IPS-NIHi7 (cell line): ENCODE results near the gene ECI2.
A peak's percentile ranks its signal among the peaks of the same experiment; 100 is the strongest.

Source experiments
- DNase-seq: peaks from one replicate; pipeline ENCODE4 v3.0.0; 2012; ENCODE audit warnings: mixed read lengths; ENCODE audit errors: extremely low spot score

The ECI2 gene, protein sequence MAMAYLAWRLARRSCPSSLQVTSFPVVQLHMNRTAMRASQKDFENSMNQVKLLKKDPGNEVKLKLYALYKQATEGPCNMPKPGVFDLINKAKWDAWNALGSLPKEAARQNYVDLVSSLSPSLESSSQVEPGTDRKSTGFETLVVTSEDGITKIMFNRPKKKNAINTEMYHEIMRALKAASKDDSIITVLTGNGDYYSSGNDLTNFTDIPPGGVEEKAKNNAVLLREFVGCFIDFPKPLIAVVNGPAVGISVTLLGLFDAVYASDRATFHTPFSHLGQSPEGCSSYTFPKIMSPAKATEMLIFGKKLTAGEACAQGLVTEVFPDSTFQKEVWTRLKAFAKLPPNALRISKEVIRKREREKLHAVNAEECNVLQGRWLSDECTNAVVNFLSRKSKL

DNA sequence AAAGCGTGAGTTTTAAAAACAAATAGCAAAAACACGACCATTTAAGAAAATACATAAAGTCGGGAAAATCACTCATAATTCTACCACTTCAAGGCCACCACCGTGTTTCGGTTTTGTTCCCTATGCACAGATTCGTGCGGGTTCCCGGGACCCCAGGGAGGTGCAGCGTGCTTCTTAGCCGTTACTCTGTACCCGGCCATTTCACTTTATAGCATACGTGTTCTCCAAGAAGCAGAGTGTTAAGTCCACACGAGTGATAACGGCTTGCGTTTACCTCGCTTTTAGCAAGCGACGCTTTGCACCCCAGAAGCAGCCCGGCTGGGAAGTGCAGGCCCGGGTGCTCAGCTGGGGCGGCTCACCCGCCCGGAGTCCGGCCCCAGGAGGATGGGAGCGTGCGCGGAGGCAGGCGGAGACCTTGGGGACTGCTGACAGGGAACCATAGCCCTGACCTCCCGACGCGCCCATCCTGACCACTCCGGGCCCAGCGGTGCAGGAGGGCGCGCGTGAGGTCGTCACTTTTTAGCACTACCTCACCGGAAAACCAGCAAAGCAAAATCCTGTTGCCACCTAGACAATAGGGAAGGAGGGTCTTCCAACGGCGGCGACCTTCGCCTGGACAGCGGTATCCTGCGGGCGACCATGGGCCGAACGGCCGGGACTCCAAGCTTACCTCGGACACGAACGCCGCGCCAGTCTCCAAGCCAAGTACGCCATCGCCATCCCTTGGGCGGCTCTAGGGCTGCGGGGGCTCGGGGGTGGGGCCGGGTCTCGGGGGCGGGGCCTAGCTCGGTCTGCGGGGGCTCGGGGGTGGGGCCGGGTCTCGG lies at the start of gene ECI2:
TSS of gene ECI2 (minus strand) at position 735 of the 824 bp plus-strand sequence. CDS start at position 720, 15 bp downstream.
- peak; percentile 72 for DNase-seq

DNA sequence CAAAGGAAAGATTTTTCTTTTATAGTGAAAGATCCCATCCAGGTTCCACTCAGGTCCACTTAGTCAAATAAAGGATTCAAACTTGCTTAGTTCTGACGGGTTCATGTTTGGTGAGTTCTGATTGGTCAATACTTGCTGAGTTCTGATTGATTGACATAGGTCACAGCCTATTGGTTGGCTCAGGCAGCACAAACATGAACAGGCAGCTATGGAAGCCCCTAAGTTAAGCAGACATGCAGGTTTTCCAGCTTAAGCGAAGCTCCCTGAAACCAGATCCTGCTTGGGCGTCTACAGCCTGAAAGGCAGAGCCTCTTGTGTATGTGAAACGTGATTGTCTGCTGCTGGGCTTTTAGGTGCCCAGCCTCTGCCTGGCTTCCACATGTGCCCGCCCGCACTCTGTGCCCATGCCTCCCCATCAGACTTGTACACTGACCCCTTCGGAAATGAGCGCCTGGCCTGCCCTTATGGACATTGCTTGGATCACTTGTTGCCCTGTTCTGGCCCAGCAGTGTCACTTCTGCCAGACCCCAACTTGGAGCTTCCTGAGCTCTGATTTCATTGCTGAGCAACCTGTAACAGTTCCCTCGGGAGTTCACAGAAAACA lies 45.4 kb upstream of the ECI2 start:
- peak; percentile 52 for DNase-seq

DNA sequence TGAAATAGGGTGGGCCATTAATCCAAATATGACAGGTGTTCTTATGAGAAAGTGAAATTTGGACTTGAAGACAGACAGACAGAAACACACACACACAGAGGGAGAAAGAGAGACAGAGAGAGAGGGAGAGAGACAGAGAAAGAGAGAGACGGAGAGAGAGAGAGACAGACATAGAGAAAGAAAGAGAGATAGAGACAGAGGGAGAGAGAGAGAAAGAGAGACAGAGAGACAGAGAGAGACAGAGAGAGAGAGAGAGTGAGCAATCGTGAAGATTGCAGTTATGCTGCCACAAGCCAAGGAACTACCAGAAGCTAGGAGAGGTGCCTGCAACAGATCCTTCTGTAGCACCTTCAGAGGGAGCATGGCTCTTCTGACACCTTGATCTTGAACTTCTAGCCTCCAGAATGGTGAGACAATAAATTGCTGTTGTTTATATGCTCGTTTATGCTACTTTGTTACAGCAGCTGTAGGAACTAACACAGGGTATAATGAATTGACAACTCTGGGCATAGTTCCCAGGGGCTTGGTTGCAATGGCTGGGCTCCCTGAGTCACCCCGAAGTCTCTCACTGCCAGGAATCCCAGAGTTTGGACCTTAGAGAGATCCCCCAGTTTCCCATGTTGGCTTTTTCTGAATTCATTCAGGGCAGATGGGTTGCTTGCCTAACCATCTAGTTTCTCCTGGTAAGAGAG lies 44.7 kb upstream of the ECI2 start:
- no peak for DNase-seq

DNA sequence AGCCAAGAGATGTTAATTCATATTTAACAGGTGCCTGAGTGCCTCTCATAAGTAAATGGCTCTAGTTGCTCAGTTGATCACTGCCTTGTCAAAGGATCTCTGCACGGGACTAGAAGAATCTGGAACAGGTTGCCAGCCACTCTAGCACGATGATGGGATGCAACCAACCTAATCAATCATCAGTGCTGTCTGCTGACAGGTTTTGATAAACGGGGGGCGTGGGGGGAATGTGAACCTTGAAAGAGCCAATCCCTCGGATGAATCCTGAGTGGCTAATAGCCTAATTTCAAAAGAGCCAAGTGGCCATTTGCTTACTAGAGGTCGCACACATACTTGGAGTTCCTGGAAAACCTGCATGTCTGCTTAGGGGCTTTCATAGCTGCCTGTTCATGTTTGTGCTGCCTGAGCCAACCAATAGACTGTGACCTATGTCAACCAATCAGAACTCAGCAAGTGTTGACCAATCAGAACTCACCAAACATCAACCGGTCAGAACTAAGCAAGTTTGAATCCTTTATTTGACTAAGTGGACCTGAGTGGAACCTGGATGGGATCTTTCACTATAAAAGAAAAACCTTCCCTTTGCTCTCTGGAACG lies 43.5 kb upstream of the ECI2 start:
- no peak for DNase-seq

DNA sequence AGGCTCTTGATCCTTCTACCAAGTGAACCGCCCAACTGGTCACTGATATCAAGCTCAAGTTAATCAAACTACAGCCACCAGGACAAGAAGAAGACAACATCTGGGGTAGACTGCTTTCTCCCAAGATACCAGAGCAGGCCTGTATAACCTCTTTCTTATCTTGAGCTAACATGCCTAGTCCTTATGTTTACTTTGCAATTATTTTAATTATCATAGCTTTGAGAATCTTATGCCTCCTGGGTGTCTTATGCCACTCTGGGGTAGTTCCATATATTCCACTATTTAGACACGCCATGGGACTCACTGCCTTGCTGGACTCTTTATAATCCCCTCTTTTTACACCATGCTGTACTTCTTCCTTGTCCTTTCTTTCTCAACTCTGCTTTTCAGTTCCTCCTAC lies 41.5 kb upstream of the ECI2 start:
- no peak for DNase-seq

DNA sequence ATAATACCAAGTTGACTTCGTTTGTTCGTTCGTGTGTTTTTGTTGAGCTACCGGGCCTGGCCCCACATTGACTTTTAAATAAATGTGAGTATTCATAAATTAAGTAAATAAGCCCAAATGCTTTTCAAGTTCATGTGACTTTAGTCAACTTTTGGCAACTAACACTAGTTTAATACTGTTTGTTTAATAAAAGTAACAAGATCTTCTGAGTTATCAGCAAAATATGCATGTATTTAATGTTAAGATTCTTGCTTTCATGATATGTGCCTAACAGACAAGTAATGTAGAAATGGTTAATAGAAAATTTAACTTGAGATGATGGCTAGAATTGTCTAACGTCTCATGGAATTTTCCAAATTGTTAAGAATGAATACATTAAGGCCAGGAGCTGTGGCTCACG lies 38.7 kb upstream of the ECI2 start:
- no peak for DNase-seq

DNA sequence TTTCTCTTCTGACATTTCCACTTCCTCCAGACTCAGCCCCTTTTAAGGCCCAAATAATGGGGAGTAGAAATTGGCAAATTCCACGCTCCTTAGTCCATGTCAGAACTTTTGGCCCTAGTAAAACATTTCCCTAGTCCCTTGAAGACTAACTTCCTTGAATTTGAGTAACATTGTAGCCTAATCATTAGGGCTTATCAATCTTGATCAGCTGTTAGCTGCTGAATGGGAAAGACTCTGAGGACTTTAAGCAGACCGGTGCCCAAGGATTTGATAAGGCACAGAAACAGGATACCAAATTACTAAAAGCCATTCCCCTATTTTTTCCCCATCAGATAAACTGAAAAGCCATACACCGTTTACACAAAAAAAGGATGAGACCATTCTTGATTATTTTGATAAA lies 37.0 kb upstream of the ECI2 start:
- no peak for DNase-seq

DNA sequence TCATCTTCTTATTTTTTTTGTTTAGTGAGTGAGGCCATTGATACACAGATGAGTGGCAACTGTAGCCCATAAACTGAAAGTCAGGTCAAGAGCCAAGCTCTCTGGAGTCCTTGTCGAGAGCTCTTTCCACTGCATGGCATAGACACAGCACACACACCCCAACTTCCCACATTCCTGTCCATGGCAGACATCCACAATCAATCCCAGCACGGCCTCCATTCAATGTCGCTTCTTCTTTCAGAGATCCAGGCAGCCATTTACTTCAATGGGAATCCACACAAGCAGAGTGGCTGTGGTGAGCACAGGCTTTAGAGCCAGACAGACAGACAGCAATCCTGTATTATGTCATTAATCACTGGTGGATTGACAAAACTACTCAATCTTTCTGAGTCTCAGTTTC lies 34.9 kb upstream of the ECI2 start:
- no peak for DNase-seq

DNA sequence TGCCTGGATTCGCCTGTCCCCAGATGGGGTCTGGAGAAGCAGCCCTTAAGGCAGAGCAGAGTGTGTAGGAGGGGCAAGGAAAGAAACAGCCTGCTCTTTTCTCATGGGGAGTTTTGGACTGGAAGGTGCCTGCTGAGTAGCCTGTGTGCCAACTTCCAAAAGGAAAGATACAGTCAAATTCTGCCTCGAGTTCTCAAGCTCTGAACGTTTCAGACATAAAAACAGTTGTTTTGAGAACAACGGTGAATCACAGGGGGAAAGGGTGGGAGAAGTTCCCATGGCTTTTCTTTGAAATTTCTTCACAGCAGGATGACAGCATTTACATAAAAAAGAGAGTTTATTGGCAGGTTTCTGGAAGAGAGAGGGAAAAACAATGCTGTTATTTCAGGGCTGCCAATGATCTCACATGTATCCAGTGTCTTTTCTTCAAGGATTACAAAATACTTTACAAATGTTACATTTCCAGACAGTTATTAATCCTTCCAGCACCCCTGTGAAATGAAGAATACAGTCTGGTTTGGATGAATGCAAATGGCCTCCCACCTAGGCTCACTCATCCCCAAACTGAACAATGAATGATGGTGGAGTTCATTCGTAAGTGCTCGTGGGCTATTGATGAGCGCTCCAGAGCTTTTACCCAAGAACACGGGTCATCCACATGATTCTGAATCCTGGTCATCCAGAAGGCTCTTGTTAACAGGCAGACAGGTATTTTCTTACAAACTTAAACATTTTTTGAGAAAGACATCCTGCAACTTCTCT lies 33.8 kb upstream of the ECI2 start:
- DNase-seq = no peak

DNA sequence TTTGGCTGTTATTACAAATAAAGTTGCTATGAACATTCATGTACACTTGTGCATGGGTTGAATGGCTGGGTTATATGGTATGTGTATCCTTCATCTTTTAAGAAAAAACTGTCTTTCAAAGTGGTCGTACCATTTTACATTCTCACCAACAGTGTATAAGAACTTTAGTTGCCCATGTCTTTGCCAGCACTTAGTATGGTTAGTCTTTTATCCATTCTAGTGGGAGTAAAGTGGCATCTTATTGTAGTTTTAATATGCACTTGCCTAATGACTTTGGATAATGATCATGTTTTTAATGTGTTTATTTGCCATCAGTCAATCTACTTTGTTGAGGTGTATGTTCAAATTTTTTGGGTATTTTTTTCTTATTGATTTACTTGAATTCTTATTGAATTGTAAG lies 32.5 kb upstream of the ECI2 start:
- DNase-seq = no peak

DNA sequence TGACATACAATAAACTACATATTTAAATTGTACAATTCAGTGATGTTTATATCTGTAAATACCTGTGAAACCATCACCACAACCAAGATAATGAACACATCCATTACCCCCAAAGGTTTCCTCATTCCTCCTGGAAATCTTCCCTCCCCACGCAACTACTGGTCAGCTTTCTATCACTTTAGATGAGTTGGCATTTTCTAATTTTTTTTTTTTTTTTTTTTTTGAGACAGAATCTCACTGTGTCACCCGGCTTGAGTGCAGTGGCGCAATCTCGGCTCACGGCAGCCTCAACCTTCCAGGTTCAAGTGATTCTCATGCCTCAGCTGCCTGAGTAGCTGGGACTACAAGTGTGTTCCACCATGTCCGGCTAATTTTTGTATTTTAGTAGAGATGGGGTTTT lies 31.7 kb upstream of the ECI2 start:
- no peak for DNase-seq

DNA sequence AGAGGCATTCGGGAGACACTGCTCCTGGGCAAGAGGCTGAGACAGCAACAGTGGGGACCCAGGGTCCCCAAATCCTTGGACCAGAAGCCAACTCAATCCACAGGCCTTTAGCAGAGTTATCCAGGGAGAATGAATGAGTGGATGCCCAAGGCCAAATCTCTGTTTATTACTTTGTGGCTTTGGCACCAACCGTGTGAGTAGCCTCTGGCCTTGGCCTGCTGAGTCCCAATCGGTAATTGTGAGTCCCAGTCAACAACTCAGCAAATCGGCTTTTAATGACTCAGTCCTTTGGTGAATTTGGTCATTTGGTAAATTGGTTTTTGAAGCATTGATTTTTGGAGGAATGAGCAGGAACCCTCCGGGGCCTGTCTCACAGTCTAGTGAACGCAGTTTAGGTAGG lies 29.1 kb upstream of the ECI2 start:
- no peak for DNase-seq

DNA sequence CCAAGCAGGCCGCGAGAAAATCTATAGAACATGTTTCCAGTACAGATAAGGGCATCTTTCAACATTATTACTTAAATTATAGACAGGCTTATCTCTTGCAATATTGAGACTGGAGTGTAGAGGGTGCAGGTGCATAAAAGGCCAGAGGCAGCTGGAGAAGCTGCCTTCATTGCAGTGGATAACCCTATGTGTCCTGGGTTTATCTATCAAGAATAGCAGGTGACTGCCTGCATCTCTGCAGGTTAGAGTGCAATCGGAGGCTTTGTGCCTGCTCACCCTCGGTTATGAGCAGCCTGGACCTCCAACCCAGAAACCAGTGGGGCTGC lies 28.7 kb upstream of the ECI2 start:
- no peak for DNase-seq

DNA sequence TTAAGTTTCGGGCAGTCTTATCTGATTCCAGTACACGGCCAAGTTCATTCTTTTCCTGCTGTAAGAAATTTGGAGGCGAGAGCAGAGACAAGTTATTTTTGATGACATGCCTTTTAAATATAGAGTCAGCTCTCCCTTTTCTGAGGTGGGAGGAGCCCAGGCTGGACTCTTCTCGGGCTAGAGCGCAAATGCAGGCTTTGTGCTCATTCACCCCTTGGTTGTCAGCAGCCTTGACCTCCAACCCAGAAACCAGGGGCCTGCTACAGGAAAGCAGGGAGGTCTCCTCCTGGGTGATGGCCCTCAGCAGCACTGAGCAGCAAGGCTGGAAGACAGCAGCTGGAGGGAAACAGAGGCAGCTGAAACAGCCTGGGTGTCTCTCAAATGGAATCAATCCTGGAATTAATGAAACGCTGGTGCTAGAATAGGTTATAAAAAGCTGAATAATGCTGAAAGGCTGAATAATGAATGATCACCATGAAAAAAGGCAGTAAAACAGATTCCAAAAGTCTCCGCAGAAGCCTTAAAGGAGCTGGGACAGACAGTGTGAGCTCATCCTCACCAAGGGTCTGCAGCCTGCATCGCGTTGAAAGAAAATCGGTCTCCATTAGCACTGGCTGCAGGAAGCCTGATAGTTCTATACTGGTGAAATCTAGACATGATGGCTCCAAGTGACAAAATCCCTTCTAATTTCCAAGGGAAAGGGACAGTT lies 28.2 kb upstream of the ECI2 start:
- DNase-seq = no peak

DNA sequence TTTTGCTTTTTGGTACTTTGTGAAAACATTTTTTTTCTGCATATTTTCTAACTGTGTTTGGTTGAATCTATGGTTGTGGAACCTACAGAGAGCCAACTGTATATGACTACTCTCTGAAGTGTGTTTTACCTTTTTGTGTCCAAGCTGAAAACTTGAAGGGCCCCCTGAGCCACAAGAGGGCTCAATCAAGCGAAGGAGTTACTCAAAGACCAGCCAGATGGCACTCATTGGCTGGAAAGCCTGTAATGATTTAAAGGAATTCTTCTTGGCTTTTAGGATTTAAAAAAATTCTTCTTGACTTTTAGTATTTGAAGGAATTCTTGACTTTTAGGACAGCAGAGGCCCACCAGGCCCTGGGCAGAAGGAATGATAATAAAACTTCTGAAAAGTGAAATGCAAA lies 27.0 kb upstream of the ECI2 start:
- DNase-seq = no peak

DNA sequence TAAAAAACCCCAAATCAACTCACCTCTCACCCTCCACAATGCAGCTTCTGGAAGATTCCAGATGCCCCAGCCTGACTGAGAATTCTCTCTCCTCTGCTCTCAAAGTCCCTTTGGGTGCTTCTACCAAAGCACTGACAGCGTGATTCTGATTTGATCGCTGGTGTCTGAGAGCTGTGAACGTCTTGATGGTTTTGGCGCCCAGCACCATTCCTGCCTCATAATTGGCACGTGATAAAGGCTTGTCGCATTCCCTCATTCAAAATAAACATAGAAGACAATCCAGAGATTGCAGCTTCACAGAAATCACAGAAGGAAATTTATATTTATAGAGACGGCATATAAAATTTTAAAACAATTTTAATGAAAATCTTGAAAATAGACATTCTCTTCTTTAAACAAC lies 24.1 kb upstream of the ECI2 start:
- no peak for DNase-seq

DNA sequence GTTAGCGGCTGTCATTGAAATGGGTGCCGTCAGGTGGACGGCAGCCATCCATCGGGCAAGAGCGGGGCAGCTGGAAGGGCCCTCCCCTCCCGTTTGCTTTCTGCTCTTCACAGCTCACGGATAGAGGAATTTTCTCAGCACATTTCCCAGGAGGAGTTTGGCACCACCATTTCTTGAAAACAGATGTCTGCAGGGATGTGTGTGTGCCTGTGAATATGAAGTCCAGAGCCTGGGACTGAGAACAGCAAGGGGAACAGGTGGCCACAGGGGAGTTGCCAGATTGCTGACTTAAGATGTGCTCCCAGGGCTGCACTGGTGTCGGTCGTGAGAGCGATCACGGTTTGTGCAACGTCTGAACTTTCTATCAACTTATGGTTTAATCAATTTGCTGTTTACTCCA lies 22.1 kb upstream of the ECI2 start:
- DNase-seq = no peak

DNA sequence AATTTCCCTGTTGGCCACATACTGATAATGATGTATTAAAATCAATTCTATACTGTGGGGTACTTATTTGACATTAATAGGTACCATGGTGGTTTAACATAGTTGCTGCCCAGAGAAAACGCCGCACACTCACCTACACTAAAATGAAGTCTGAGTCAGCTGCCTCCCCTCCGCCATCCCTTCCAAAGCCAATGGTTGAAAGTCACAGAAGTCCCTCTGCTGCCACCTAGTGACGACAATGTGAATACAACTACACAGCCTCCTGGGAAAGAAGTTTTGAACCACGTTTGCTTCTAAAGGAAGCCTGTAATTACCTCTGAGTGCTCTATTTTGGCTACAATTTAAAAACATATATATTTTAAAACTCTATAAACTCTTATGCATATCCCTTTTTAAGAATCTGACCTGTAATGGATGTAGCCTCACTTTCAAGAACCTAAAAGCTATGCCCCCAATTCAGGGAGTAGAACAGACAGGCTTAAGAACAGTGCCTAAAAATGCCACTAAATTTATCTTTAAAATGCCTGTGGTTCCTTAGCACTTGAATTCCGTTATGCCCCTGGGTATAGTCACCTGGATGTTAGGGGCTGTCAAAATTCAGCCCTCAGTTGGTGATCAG lies 20.6 kb upstream of the ECI2 start:
- peak; percentile 82 for DNase-seq

DNA sequence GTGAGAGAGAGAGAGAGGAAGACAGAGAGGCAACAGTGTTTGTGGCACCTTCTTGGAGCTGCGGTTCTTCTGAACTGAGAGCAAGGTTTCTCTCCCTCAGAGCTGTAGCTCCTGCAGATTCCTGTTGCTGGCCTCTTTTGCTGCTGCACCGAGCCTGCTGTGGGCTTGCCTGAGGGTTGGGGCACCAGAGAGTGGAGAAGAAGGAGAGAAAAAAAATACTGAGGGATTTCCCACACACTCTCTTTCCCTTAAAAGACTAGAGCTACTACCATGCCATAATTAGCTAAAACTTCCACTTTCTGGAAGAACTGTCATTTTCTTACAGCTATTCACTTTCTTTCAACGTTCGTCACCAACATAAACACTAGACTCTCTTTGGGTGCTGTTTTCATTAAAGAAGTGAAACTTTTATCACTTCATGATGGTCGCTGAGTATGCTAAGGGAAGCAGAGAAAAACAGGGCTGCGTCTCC lies 18.2 kb upstream of the ECI2 start:
- DNase-seq = no peak

DNA sequence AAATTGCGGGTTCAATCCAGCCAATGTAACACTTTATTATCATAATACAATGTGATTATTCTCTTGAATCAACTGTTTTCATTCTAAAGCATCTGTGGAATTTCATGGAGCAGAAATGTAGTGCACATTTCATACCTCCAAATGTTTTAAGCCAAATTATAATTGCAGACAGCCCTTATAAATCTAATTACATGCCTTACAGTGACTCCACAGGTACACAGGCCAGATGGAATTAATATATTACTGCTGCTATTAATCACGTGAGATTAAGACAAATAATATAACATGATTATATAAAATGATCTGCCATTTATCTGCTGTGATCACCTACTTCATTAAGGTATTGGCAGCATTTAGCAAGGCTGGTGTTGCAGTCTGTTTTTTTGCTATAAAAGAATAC lies 9.7 kb upstream of the ECI2 start:
- DNase-seq = no peak
